ENCODE results near the gene RMC1.
"Not testable (repeated sequence)": the region's sequence is repeated elsewhere in the genome, so short reads cannot be mapped to it uniquely, and the experiment has no call there.

The RMC1 gene

GRCh38 chr18:23471486-23471885 is 31.8 kb upstream of the RMC1 start:
- Histone ChIP-seq H3K36me3 (ENCODE audit: insufficient read depth, low read length) (peaks cover 41% of the 10 kb centered on the region), H3K4me1 (ENCODE audit: control insufficient read depth, insufficient read depth, low read length, unreplicated experiment) (no peaks in the 10 kb centered on the region), H3K4me3 (ENCODE audit: low read depth, low read length) (no peak overlapping the region), H3K27ac (ENCODE audit: low read depth, low read length) (no peak overlapping the region), H3K27me3 (ENCODE audit: insufficient read depth, low read length) (no peaks in the 10 kb centered on the region), H2AFZ (ENCODE audit: low read length, unreplicated experiment) (no peak overlapping the region), H3K79me2 (ENCODE audit: control insufficient read depth, insufficient read depth, low read length, unreplicated experiment) (peaks cover 2% of the 10 kb centered on the region)

GRCh38 chr18:23479829-23480505 is 23.3 kb upstream of the RMC1 start:
- H3K27me3 ChIP-seq (ENCODE audit: insufficient read depth, low read length): no peaks in the 10 kb centered on the region
- H3K27ac ChIP-seq (ENCODE audit: low read depth, low read length): no peak overlapping the region
- H3K79me2 ChIP-seq (ENCODE audit: control insufficient read depth, insufficient read depth, low read length, unreplicated experiment): no peaks in the 10 kb centered on the region
- H3K4me1 ChIP-seq (ENCODE audit: control insufficient read depth, insufficient read depth, low read length, unreplicated experiment): no peaks in the 10 kb centered on the region
- H3K36me3 ChIP-seq (ENCODE audit: insufficient read depth, low read length): peaks cover 30% of the 10 kb centered on the region
- no peak overlapping the region for H2AFZ ChIP-seq (ENCODE audit: low read length, unreplicated experiment)
- H3K4me3 ChIP-seq (ENCODE audit: low read depth, low read length): no peak overlapping the region

- Histone ChIP-seq H3K27me3 (ENCODE audit: insufficient read depth, low read length) (no peaks in the 10 kb centered on the region), H3K36me3 (ENCODE audit: insufficient read depth, low read length) (peaks cover 17% of the 10 kb centered on the region), H3K79me2 (ENCODE audit: control insufficient read depth, insufficient read depth, low read length, unreplicated experiment) (no peaks in the 10 kb centered on the region), H3K4me3 (ENCODE audit: low read depth, low read length) (no peak overlapping the region), H2AFZ (ENCODE audit: low read length, unreplicated experiment) (no peak overlapping the region), H3K4me1 (ENCODE audit: control insufficient read depth, insufficient read depth, low read length, unreplicated experiment) (no peaks in the 10 kb centered on the region), H3K27ac (ENCODE audit: low read depth, low read length) (no peak overlapping the region)
Measured at GRCh38 chr18:23484561-23485182, 18.6 kb upstream of the RMC1 start.

- H3K4me1 ChIP-seq (ENCODE audit: control insufficient read depth, insufficient read depth, low read length, unreplicated experiment): no peaks in the 10 kb centered on the region
- H3K27me3 ChIP-seq (ENCODE audit: insufficient read depth, low read length): no peaks in the 10 kb centered on the region
- peaks cover 12% of the 10 kb centered on the region for H3K36me3 ChIP-seq (ENCODE audit: insufficient read depth, low read length)
- H3K27ac ChIP-seq (ENCODE audit: low read depth, low read length): no peak overlapping the region
- H3K79me2 ChIP-seq (ENCODE audit: control insufficient read depth, insufficient read depth, low read length, unreplicated experiment): no peaks in the 10 kb centered on the region
- H2AFZ ChIP-seq (ENCODE audit: low read length, unreplicated experiment): no peak overlapping the region
- no peak overlapping the region for H3K4me3 ChIP-seq (ENCODE audit: low read depth, low read length)
Measured at GRCh38 chr18:23485386-23485785, 17.9 kb upstream of the RMC1 start.

GRCh38 chr18:23487738-23488570 is 15.4 kb upstream of the RMC1 start:
- H3K79me2 ChIP-seq (ENCODE audit: control insufficient read depth, insufficient read depth, low read length, unreplicated experiment): no peaks in the 10 kb centered on the region
- H3K27me3 ChIP-seq (ENCODE audit: insufficient read depth, low read length): no peaks in the 10 kb centered on the region
- no peak overlapping the region for H2AFZ ChIP-seq (ENCODE audit: low read length, unreplicated experiment)
- H3K36me3 ChIP-seq (ENCODE audit: insufficient read depth, low read length): no peaks in the 10 kb centered on the region
- no peak overlapping the region for H3K27ac ChIP-seq (ENCODE audit: low read depth, low read length)
- H3K4me3 ChIP-seq (ENCODE audit: low read depth, low read length): no peak overlapping the region
- H3K4me1 ChIP-seq (ENCODE audit: control insufficient read depth, insufficient read depth, low read length, unreplicated experiment): no peaks in the 10 kb centered on the region

GRCh38 chr18:23489586-23489985 is 13.7 kb upstream of the RMC1 start:
- not testable (repeated sequence) for H3K79me2 ChIP-seq (ENCODE audit: control insufficient read depth, insufficient read depth, low read length, unreplicated experiment); H2AFZ ChIP-seq (ENCODE audit: low read length, unreplicated experiment); H3K4me3 ChIP-seq (ENCODE audit: low read depth, low read length); H3K36me3 ChIP-seq (ENCODE audit: insufficient read depth, low read length); H3K4me1 ChIP-seq (ENCODE audit: control insufficient read depth, insufficient read depth, low read length, unreplicated experiment); H3K27ac ChIP-seq (ENCODE audit: low read depth, low read length); H3K27me3 ChIP-seq (ENCODE audit: insufficient read depth, low read length)

GRCh38 chr18:23493654-23494053 is 9.7 kb upstream of the RMC1 start:
- no peaks in the 10 kb centered on the region for H3K27me3 ChIP-seq (ENCODE audit: insufficient read depth, low read length)
- no peaks in the 10 kb centered on the region for H3K4me1 ChIP-seq (ENCODE audit: control insufficient read depth, insufficient read depth, low read length, unreplicated experiment)
- no peak overlapping the region for H3K27ac ChIP-seq (ENCODE audit: low read depth, low read length)
- H2AFZ ChIP-seq (ENCODE audit: low read length, unreplicated experiment): no peak overlapping the region
- no peak overlapping the region for H3K4me3 ChIP-seq (ENCODE audit: low read depth, low read length)
- H3K36me3 ChIP-seq (ENCODE audit: insufficient read depth, low read length): no peaks in the 10 kb centered on the region
- no peaks in the 10 kb centered on the region for H3K79me2 ChIP-seq (ENCODE audit: control insufficient read depth, insufficient read depth, low read length, unreplicated experiment)

- Histone ChIP-seq H2AFZ (ENCODE audit: low read length, unreplicated experiment) (no peak overlapping the region), H3K27ac (ENCODE audit: low read depth, low read length) (no peak overlapping the region), H3K4me1 (ENCODE audit: control insufficient read depth, insufficient read depth, low read length, unreplicated experiment) (peaks cover 6% of the 10 kb centered on the region)
Measured at GRCh38 chr18:23494992-23495391, 8.3 kb upstream of the RMC1 start.

GRCh38 chr18:23495723-23496440 is 7.4 kb upstream of the RMC1 start:
- H2AFZ ChIP-seq (ENCODE audit: low read length, unreplicated experiment): no peak overlapping the region
- peaks cover 6% of the 10 kb centered on the region for H3K4me1 ChIP-seq (ENCODE audit: control insufficient read depth, insufficient read depth, low read length, unreplicated experiment)
- H3K36me3 ChIP-seq (ENCODE audit: insufficient read depth, low read length): no peaks in the 10 kb centered on the region
- H3K79me2 ChIP-seq (ENCODE audit: control insufficient read depth, insufficient read depth, low read length, unreplicated experiment): no peaks in the 10 kb centered on the region
- H3K27ac ChIP-seq (ENCODE audit: low read depth, low read length): no peak overlapping the region
- H3K27me3 ChIP-seq (ENCODE audit: insufficient read depth, low read length): no peaks in the 10 kb centered on the region
- H3K4me3 ChIP-seq (ENCODE audit: low read depth, low read length): no peak overlapping the region

More at GRCh38 chr18:23494992-23495391, 8.3 kb upstream of the RMC1 start:
- Histone ChIP-seq H3K27me3 (ENCODE audit: insufficient read depth, low read length) (no peaks in the 10 kb centered on the region), H3K36me3 (ENCODE audit: insufficient read depth, low read length) (no peaks in the 10 kb centered on the region), H3K4me3 (ENCODE audit: low read depth, low read length) (no peak overlapping the region), H3K79me2 (ENCODE audit: control insufficient read depth, insufficient read depth, low read length, unreplicated experiment) (no peaks in the 10 kb centered on the region)

- Histone ChIP-seq H3K27ac (ENCODE audit: low read depth, low read length) (no peak overlapping the region), H3K4me3 (ENCODE audit: low read depth, low read length) (no peak overlapping the region), H3K4me1 (ENCODE audit: control insufficient read depth, insufficient read depth, low read length, unreplicated experiment) (peaks cover 13% of the 10 kb centered on the region), H3K27me3 (ENCODE audit: insufficient read depth, low read length) (no peaks in the 10 kb centered on the region), H2AFZ (ENCODE audit: low read length, unreplicated experiment) (no peak overlapping the region), H3K36me3 (ENCODE audit: insufficient read depth, low read length) (no peaks in the 10 kb centered on the region), H3K79me2 (ENCODE audit: control insufficient read depth, insufficient read depth, low read length, unreplicated experiment) (no peaks in the 10 kb centered on the region)
Measured at GRCh38 chr18:23498117-23498516, 5.2 kb upstream of the RMC1 start.
